K562 (cell line): ENCODE results near the gene GTPBP6.
"Not testable (repeated sequence)": the region's sequence is repeated elsewhere in the genome, so short reads cannot be mapped to it uniquely, and the experiment has no call there.

Source experiments
- CTCF ChIP-seq, 3 experiments: IDR thresholded peaks in 2 of 3; conservative IDR thresholded peaks in 1 of 3; 2 replicates each; pipeline ENCODE4 v1.5.1; 2011 to 2012; ENCODE audit warnings: low read length in 3 of 3, mild to moderate bottlenecking in 3 of 3, control low read depth in 2 of 3, improper control_type of control experiment in 1 of 3, inconsistent platforms in 1 of 3, low read depth in 1 of 3, mixed read lengths in 1 of 3, moderate library complexity in 1 of 3; ENCODE audit not compliant: insufficient read depth in 2 of 3
- FOXM1 ChIP-seq, 2 experiments: fragments of 450-650 bp in 1 of 2; sonication (generic) in 1 of 2; formaldehyde crosslinking in 1 of 2; IDR thresholded peaks; 2 replicates each; pipeline versions ENCODE4 v1.6.1 to v1.9.0; 2017 to 2022; ENCODE audit warnings: low read depth in 2 of 2, mild to moderate bottlenecking in 2 of 2, missing genetic modification reagents in 1 of 2, moderate library complexity in 1 of 2
- POLR2AphosphoS5 ChIP-seq: IDR thresholded peaks from 2 replicates; pipeline ENCODE4 v1.6.1; 2011; ENCODE audit warnings: mild to moderate bottlenecking, low read depth, low read length, moderate library complexity; ENCODE audit not compliant: control insufficient read depth, insufficient read depth
- PRDM10 ChIP-seq: fragments of 450-650 bp; IDR thresholded peaks from 2 replicates; pipeline ENCODE4 v1.6.1; 2018; ENCODE audit not compliant: partially characterized antibody

- not testable (repeated sequence) for TF ChIP-seq PRDM10; CTCF (IDR thresholded peaks at IDR 0.05 in 2 of 3, conservative IDR thresholded peaks at IDR 0.05 in 1 of 3; ENCODE audit: insufficient read depth in 2 of 3, low read depth in 1 of 3, low read length in 3 of 3); POLR2AphosphoS5; FOXM1 (IDR thresholded peaks at IDR 0.05; ENCODE audit: low read depth); FOXM1 (CRISPR knock-in tag; IDR thresholded peaks at IDR 0.05; ENCODE audit: low read depth)
Measured at GRCh38 chrX:324664-325063, 6.1 kb upstream of the GTPBP6 start.
